NOMO-1 treated with dmso at 0.1 percent for 144 hours (cell line): ENCODE measurements around the gene FYN.
"Not testable (repeated sequence)": the region's sequence is repeated elsewhere in the genome, so short reads cannot be mapped to it uniquely, and the experiment has no call there.

Experiments
- DNase-seq: peaks from one replicate; lab custom pipeline; 2025; ENCODE audit not compliant: unreplicated experiment; lab: John Stamatoyannopoulos, UW

FYN gene

DNA sequence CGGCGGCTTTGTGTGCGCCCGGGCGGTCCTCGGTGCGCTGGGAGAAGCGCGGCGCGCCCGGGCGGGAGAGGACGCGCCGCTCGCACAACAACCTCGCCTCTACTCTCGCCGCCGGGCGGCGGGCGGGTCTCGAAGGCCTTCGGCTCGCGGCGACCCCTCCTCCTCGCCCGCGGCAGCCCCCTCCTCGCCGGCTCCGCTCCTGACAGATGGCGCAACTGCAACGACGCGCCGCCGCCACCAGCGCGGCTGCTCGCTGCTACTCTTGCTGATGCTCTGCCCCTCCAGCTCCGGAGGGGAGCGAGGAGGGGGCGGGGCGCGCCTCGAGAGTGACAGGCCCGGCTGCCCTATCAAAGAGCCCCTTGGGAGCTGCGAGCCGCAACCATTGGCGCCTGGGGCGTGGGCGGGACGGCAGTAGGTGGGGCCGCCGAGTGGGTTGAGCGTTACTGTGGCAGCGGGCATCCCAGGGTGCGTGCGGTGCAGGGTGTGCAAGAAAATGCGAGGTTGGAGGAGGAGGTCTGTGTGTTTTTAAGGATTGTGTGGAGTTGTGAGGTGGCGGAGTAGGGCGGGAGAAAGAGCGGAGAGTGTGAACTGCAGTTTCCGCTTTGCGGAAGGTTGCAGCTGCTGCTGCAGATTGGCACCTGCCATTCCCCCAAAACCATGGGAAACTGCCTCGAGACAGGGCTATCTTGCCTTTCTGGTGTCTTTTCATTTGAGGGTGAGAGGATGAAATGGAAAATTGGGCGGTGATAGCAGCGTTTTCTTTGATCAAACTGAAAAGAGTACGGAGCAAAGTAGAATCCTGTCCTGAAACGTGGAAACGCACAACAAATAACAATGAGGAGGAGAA is at the start of gene FYN:
Gene FYN, minus strand, starts transcription at position 275 of the 847 bp plus-strand sequence. CDS start 153,401 bp downstream, outside the sequence.
- DNase-seq: peak; percentile 90

DNA sequence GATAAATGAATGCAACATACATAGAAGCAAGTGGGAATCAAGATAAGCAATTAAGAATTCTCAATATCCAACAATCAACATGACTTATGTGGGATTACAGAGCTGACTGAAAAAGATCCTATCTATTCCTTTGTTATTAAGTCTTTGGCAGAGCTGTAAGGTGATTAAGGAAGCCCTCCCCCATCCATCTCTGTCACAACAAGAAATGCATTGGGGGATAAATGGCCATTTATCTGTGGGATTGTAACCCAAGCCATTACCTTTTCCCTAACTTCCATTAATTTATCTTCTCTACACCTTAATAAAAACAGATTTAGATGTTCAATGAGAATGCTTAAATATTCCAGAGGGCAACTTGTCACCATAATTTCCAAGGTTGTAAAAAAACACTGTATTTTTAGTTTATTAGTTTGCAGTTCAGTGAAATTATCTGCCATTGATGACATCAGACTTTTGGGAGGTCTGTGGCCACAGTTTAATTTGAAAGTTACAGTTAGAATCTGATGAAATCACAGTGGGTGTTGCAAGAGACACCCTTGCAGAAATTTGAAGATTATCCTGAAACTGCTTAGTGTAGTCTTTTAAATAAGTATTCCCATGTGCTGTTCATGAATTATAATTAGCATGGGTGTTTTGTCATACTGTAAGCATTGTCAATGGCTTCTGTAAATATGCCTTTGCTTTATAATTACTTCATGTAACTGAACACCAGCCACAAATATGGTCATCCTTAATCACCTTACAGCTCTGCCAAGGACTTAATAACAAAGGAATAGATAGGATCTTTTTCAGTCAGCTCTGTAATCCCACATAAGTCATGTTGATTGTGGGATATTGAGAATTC is 49.4 kb upstream of the FYN start:
- peak; percentile 39 for DNase-seq

DNA sequence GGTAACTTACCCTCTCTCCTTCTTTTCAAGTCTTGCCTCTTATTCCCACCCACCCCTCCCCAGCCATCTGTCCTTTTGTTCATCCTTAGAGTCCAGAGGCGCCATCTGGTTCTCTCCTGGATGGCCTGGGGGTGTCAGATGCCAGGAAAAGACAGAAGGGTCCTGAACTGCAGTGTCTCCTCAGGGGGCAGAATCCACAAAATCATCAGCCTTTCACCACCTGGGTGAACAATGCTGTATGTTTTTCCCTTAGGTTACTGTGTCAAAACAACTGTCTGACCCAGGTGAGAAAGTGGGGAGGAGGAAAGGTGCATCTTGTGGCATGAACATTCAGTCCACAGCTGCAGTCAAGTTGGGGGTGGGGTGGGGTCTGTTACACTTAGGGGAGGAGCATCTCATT is 47.9 kb upstream of the FYN start:
- DNase-seq: no peak

DNA sequence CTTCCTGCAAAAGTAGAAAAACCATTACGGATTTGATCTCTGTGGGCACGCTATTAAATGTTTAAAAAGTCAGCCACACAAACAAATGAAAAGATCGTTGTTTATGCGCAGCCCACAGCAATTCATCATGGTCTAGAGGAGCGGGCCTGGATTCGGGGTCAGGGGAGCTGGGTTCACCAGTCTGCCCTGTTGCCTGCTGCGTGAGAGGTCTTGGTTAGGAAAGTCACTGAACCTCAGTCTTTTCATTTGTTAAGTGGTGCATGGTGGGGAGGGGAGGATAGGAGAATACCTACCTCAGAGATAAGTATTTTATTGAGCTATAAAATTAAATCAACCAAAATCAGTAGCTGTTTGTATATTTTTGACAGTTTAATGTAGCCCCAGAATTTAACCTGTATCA is 47.3 kb upstream of the FYN start:
- DNase-seq: no peak

DNA sequence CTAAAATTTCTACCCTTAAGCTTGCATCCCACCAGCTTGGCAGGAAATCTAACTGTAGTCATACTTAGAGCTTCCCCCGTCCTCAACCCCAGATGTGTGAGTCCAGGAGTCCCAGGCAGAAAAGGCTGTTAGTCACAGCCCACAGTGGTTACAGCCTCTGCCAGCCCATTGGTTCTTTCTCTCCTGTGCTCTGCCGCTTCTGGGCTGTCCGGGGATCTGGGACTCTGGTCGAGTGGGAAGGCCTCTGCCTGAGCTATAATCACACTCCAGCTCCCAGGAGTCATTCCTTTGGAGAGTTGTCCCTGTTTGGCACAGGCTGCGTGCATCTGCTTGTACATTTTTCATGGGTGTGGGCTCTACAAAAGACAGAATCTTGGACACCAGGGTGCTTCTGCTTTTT is 45.6 kb upstream of the FYN start:
- no peak for DNase-seq

DNA sequence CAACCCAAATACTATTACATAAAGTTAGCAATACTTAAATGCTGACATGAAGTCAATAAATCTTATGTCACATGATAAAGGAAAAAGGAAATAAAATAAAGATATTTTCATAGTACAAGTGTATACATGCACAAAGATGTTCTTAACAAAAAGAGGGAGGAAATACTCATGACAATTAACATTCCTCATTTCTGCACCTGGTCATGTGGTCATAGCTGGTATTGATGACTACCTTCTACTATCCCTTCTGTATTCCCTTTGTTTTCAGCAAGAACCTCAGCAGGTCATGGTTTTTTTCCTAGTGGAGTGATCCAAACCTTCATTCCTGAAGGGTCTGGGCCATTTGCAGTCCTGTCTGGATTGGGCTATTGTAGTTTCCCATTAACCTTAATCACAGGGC is 43.5 kb upstream of the FYN start:
- DNase-seq: no peak

DNA sequence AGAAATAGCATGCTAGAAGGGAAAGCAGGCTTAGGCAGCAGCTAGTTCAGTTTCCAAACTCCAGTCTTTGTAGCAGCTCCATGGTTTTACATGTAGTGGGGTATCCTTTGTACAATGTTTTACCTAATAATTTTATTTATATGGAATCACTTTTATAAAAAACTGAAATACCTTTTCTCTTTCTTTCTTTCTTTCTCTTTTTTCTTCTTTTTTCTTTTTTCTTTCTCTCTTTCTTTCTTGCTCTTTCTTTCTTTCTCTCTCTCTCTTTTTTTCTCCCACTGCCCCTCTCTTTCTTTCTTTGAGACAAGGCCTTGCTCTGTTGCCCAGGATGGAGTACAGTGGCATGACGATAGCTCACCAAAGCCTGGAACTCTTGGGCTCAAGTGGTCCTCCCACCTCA is 41.4 kb upstream of the FYN start:
- DNase-seq: no peak

DNA sequence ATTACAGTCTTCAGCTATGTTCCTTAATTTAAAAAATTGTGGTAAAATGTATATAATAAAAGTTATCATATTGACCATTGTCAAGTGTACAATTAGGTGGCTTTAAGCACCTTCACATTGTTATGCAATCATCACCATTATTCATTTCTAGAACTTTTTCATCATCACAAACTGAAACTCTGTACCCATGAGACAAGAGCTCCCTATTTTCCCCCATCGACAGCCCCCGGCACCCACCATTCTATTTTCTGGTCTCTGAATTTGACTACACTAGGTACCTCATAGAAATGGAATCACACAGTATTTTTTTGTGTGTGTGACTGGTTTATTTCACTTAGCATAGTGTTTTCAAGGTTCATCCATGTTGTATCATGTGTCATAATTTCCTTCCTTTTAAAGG is 39.7 kb upstream of the FYN start:
- no peak for DNase-seq

DNA sequence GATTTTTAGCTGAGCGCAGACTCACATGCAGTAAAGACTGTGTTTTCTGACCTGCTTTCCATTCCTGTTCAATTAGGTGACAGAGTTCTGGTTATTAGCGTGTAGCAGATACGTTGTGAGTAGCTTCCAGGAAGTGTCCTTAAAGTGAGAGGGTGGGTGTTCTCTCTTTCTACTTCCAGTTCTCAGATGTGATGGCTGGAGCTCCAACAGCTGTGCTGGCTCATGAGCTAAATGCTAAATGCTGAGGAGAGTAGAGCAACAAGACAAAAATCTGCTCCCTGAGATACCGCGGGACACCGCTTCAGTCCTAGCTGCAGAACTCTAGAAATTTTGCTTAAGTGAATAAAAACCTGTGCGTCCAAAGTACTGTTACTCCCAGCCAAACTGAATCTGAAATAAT is 38.2 kb upstream of the FYN start:
- DNase-seq: no peak

DNA sequence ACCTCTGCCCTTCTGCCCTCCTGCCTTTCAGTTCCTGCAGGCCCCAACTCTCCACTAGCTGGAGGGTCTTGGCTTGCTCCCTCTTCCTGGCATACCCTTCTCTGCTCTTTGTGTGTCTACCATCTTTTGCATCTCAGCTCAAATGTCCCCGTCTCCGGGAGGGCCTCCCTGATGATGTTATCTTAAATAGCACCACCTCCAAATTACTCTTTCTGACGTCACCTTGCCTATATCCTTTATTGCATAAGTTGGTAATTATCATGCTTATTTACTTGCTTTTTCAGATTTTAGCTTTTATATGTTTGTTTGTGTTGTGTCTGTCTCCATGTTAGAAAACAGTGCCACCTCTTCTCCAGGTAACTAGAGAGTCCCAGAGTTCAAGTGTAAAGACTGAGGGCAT is 36.0 kb upstream of the FYN start:
- DNase-seq: no peak

DNA sequence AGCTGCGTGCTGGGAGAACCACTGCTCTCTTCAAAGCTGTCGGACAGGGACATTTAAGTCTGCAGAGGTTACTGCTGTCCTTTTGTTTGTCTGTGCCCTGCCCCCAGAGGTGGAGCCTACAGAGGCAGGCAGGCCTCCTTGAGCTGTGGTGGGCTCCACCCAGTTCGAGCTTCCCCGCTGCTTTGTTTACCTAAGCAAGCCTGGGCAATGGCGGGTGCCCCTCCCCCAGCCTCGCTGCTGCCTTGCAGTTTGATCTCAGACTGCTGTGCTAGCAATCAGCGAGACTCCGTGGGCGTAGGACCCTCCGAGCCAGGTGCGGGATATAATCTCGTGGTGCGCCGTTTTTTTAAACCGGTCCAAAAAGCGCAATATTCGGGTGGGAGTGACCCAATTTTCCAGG is 35.1 kb upstream of the FYN start:
- not testable (repeated sequence) for DNase-seq

DNA sequence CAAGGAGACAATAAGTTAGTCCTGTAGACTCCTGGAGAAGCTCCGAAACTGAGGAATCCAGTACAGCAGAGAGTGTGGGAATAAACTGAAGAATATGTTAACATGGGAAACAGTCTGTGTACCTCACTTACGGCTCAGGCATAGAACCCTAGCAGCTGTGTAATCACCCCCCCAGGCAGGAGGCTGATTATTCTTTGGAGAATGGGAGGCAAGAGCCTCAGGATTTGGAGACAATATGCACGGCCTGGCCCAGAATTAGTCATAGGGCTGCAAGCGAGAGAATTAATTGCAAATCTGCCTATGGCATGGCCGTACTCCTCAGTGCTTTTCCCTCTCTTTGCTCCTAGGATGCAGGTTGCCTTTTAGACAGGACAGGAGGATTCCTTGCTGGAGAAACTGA is 27.5 kb upstream of the FYN start:
- DNase-seq: no peak

DNA sequence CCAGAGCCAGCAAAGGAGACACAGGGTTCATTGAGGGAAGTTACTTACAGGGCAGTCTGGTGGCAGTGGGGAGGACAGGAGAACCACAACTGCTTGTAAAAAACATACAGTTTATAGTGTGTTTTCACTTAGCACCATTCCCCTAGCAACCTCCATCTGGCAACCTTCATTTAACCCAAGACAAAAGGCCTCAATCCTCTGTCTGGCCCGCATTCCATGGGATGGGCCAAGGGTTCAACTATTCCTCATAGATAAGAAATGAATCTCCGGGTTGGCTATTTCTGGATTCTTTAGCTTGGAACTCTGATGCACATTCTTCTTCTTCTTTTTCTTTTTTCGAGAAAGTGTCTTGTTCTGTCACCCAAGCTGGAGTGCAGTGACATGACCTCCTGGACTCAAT is 26.3 kb upstream of the FYN start:
- no peak for DNase-seq

DNA sequence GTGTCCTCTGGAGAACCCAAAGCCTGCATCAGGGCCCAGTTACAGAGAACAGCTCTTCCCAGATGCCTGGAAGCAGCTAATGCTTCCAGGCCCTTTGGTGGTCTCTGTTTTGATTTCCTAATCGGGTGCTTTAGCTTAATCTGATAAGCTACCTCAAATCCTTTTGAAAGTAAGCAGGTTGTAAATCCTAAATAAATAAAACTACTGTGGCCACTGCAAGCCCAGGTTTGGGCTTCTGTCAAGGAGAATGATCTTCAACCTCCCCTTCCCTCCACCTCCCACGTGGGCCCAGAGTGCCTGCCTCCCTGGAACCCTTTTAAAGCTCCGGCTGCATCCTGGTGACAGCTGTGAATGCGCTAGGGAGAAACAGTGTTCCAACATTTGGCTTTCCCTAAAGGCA is 25.2 kb upstream of the FYN start:
- DNase-seq: no peak

DNA sequence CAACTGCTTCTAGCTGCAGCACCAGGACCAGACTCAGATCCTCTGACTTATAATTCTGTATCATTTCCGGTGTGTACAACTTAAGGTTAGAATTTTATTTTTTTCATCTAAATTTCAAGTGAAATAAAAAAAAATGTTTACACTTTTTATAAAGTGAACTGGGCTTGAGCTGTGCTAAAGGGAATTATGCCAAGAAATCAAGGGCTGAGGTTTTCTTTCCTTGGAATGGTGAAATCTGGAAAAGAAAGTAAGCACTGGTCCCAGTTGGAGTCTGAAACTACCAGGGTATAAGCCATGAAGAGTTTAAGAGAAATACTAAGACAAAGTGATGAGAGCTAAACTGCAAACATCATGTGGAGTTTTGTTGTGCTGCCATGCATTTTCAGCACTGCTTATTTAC is 21.7 kb upstream of the FYN start:
- DNase-seq: no peak

DNA sequence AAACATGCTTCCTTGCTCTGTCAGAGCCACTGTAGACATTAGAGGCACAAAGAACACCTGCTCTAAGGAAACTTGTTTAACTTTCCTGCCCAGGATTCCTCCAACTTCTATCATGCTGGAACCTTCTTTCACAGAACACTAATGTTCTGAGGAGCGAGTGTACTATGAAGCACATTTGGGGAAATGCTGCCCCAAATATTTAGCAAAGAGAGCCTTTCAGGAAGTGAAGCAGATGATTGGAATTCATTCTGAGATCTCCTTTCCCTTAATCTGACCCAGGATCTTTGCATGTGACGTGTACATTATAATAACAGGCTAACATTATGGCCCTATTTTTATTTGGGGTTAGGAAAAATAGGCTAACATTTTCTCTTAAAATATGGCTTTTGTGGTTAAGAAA is 21.0 kb upstream of the FYN start:
- DNase-seq: no peak

DNA sequence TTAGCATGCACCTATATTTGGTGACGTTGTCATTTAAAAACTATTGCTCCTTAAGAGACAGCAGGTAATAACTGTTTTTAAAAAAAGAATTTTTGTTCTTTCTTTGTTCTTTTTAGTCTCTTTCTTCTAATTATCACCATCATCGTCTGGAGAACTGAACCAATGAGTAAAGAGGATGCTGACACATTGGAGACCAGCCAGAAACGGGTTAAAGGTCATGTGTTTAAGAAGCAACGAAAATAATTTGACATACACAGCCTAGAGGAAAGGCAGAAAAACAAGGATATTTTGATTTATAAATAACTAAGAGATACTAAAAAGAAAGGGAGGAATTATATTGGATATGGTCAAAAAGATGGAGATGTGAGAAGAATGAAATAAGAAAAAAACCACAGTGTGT is 19.2 kb upstream of the FYN start:
- DNase-seq: no peak

DNA sequence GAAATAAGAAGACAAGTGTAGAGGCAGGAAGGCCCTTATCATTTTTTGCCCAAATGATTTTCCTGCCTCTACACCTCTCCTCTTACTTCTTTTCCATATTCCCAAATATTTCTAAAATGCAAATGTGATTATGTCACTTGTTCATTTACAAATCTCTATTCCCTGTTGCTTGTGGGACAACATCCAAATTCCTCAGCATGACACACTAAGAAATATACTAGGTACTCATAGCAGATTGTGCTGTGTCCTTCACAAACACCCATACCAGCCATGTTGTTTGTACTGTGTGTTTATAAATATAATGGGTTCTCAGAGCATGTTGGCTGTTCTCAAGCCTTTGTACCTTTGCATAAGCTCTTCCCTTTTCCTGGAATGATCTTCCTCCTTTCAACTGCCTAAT is 17.7 kb upstream of the FYN start:
- DNase-seq: no peak

DNA sequence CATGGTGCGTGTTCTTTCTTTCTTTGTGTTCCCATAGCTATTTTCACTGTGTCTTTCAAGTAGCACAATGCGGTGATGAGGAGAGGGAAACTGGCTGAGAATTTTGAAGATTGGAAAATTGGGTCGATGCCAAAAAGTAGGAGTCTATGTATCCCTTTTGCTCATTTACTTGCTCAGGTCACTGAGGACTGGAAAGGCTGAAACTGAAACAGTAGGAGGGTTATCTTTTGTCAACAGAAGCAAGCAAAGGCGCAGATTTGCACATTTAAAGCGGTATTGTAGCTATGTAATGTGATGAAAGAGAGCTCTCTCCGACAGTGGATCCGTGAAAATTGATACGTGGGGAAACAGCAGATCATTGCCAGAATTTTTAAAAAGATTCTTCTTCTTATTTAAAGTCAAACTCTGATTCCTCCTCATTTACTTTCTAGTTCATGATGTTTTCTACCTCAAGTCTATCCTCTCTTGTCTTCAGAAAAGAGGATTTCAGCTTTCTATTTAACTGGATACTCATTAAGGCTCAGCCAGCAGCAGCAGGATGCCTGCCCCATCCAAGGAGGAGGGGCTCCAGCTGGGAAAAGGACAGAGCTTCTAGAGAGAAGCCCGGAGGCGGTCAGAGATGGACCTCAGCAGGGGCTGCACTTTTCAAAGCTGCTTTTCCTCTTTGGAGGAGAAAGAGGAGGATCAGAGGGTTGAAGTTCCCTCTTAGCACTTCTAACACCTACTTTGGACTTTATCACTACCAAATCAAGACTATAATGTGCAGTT is 15.9 kb upstream of the FYN start:
- DNase-seq: no peak

DNA sequence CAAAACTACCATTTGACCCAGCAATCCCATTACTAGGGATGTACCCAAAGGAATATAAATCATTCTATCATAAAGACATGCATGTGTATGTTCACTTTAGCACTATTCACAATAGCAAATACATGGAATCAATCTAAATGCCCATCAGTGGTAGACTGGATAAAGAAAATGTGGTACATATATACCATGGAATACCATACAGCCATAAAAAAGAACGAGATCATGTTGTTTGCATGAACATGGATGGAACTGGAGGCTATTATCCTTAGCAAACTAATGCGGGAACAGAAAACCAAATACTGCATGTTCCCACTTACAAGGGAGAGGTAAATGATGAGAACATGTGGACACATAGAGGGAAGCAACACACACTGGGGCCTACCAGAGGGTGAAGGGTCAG is 13.5 kb upstream of the FYN start:
- not testable (repeated sequence) for DNase-seq

DNA sequence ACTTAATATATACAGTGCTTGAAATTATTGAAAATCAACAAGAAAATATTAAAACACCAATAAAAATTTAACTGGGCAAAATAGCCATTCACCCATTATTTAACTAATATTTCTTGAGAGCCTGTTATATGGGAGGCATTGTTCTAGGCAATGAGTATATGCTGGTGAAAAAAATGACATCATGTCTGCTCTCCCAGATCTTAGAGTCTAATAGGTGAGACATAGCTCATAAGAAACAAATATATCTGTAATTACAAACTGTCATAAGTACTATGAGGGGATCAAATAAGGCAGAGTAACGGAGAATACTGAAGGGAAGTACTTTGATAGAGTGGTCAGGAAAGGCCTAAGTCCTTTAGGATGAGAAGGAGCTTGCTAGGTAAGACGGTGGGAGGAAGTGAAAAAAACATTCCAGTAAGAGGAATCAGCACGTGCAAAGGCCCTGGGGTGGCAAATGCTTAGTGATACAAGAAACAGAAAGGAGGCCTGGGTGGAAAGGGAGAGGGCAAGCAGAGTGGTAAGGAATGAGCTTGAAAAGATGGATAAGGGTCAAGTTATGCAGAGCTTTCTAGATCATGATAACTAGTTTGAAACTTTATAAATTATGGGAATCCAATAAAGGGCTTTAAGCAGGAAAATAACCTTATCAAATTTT is 12.2 kb upstream of the FYN start:
- no peak for DNase-seq
